Activated naive CD8-positive, alpha-beta T cell (primary cell): ENCODE data around the gene THAP3.
A peak's percentile ranks its signal among the peaks of the same experiment; 100 is the strongest.

Experiments used
- H3K27ac Mint-ChIP-seq: one replicate; pipeline ENCODE4 v1.8.0; 2021; ENCODE audit warnings: mixed read lengths
- H3K27me3 Mint-ChIP-seq: one replicate; pipeline ENCODE4 v1.8.0; 2021; ENCODE audit warnings: mixed read lengths
- H3K36me3 Mint-ChIP-seq: one replicate; pipeline ENCODE4 v1.8.0; 2021; ENCODE audit warnings: mixed read lengths
- H3K4me1 Mint-ChIP-seq: one replicate; pipeline ENCODE4 v1.8.0; 2021; ENCODE audit warnings: low read depth, mixed read lengths
- H3K4me3 Mint-ChIP-seq: one replicate; pipeline ENCODE4 v1.8.0; 2021; ENCODE audit warnings: mild to moderate bottlenecking, mixed read lengths
- H3K9me3 Mint-ChIP-seq: one replicate; pipeline ENCODE4 v1.8.0; 2021; ENCODE audit warnings: low read depth, mixed read lengths

The THAP3 gene

DNA sequence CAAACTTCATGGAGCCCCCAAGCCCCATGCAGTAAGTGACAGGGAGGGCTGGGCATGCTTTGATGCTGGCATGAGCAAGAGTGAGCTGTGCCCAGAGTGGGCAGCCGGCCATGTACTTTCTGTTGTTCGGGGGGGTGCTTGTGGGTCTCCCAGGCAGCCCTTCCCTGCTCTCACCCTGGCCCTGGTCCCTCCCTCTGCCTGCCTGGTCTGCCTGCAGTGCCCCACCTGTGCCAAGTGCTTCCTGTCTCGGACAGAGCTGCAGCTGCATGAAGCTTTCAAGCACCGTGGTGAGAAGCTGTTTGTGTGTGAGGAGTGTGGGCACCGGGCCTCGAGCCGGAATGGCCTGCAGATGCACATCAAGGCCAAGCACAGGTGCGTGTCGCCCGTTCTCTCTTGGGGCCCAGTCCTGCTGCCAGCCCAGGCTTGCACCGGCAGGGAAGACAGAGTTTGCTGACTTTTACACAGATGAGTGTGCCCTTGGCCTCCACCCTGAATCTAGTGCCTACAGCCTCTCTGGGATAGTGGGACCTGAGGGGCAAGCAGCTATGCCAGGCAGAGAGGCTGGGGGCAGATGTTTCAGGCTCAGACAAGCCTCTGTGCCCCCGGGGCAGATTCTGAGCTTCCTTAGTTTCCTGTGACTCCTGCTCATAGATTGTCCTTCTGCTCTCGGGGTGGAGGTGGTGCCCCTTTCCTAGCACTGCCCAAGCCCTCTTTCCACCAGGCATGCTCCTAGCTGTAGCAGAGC lies 37.2 kb upstream of the THAP3 start:
- Mint-ChIP-seq H3K4me1 (peaks cover 36% of the 10 kb centered on the region), H3K27me3 (no peaks in the 10 kb centered on the region), H3K9me3 (no peaks in the 10 kb centered on the region), H3K36me3 (no peaks in the 10 kb centered on the region), H3K27ac (no peak overlapping the region), H3K4me3 (no peak overlapping the region)

GRCh38 chr1:6588128-6588892 lies 36.4 kb upstream of the THAP3 start:
- Mint-ChIP-seq H3K36me3 (no peaks in the 10 kb centered on the region), H3K9me3 (no peaks in the 10 kb centered on the region), H3K27ac (peak overlapping the region; percentile 16), H3K4me3 (no peak overlapping the region), H3K27me3 (no peaks in the 10 kb centered on the region), H3K4me1 (peaks cover 36% of the 10 kb centered on the region)

DNA sequence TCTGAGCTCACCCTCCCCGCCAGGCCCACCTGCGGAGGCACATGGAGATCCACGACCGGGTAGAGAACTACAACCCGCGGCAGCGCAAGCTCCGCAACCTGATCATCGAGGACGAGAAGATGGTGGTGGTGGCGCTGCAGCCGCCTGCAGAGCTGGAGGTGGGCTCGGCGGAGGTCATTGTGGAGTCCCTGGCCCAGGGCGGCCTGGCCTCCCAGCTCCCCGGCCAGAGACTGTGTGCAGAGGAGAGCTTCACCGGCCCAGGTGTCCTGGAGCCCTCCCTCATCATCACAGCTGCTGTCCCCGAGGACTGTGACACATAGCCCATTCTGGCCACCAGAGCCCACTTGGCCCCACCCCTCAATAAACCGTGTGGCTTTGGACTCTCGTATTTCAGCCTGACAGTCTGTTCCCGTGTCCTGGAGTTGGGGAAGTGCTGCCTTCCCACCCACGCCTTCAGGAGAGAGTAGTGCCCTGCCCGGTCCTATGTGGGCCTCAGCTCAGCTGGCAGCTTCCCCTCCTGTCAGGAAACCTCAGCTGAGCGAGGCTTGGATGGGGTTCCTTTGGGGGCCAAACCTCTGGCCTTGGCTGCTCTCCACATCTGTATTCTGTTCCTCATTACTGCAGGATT lies 35.7 kb upstream of the THAP3 start:
- Mint-ChIP-seq H3K4me1 (peaks cover 36% of the 10 kb centered on the region), H3K27me3 (no peaks in the 10 kb centered on the region), H3K9me3 (no peaks in the 10 kb centered on the region), H3K4me3 (no peak overlapping the region), H3K36me3 (peaks cover 2% of the 10 kb centered on the region), H3K27ac (no peak overlapping the region)

DNA sequence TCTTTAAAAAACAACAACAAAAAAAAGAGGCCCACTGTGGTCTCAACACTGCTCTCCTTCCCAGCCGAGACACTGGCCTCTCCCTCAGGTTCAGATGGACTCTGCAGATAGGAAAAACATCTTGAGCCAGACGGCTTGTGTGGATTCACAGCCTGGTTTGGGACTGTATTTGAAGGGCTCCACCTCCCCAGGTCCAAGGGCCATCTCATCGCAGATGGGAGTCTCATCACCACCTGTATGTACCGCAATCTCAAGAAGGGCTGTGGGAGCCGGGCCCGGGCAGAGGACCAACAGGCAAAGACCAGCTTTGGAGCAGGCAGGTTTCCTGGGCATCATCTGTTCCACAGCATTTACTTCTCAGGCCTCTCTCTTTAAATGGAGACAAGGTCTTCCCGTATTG lies 34.6 kb upstream of the THAP3 start:
- Mint-ChIP-seq H3K4me3 (no peak overlapping the region), H3K9me3 (no peaks in the 10 kb centered on the region), H3K27me3 (no peaks in the 10 kb centered on the region), H3K36me3 (peaks cover 3% of the 10 kb centered on the region), H3K27ac (no peak overlapping the region), H3K4me1 (peaks cover 29% of the 10 kb centered on the region)

DNA sequence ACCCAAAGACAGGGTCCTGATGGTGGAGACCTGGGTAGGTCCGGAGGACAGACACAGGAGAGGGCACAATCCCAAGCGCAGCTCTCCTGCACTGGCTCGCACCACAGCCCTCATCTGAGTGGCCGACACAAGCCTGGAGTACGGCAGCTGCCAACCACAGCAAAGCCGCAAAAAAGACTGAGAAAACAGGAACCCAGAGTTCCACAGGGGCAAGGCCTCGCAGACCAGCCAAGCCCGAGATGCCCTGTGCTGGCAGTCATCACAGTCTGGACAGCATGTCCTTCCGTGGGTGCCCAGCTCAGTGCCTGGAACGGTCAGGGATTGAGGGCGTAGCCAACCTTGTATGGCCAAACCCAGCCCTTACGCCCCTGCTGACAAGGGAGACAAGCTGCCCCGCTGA lies 33.4 kb upstream of the THAP3 start:
- no peaks in the 10 kb centered on the region for H3K9me3 Mint-ChIP-seq
- peaks cover 3% of the 10 kb centered on the region for H3K36me3 Mint-ChIP-seq
- H3K4me1 Mint-ChIP-seq: peaks cover 38% of the 10 kb centered on the region

GRCh38 chr1:6591644-6592043 lies 33.0 kb upstream of the THAP3 start:
- no peak overlapping the region for H3K27ac Mint-ChIP-seq
- peak overlapping the region; percentile 20 for H3K4me3 Mint-ChIP-seq
- peaks cover 3% of the 10 kb centered on the region for H3K36me3 Mint-ChIP-seq
- H3K4me1 Mint-ChIP-seq: peaks cover 41% of the 10 kb centered on the region
- H3K9me3 Mint-ChIP-seq: no peaks in the 10 kb centered on the region
- H3K27me3 Mint-ChIP-seq: no peaks in the 10 kb centered on the region

More for the DNA sequence above, 33.4 kb upstream of the THAP3 start:
- Mint-ChIP-seq H3K27me3 (no peaks in the 10 kb centered on the region), H3K27ac (no peak overlapping the region), H3K4me3 (no peak overlapping the region)

DNA sequence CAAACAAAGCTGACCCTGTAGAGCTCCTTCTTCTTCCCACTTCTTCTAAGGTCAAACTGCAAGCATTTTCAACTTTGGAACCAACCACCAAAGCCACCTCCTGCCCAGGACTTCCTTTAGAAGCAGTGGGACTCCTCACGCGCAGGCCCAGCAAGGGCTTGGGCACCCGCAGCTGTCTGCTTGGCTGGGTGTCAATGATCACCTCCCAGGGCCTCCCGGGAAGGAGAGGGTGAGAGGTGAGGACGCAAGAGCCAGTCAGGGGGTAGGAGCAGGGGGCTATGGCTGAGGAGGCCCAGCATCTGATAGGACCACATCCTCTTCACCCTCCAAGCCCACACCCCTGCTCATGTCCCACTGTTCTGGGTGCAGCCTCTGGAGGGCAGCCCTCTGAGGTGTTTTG lies 32.2 kb upstream of the THAP3 start:
- Mint-ChIP-seq H3K36me3 (peaks cover 3% of the 10 kb centered on the region), H3K9me3 (no peaks in the 10 kb centered on the region), H3K4me1 (peaks cover 43% of the 10 kb centered on the region), H3K27me3 (no peaks in the 10 kb centered on the region), H3K27ac (no peak overlapping the region), H3K4me3 (no peak overlapping the region)

- Mint-ChIP-seq H3K36me3 (peaks cover 3% of the 10 kb centered on the region), H3K27me3 (no peaks in the 10 kb centered on the region), H3K9me3 (no peaks in the 10 kb centered on the region), H3K27ac (no peak overlapping the region), H3K4me1 (peaks cover 43% of the 10 kb centered on the region), H3K4me3 (no peak overlapping the region)
These were observed 31.6 kb upstream of the THAP3 start for GRCh38 chr1:6592865-6593593.

GRCh38 chr1:6593810-6594209 lies 30.9 kb upstream of the THAP3 start:
- Mint-ChIP-seq H3K4me1 (peaks cover 47% of the 10 kb centered on the region), H3K4me3 (no peak overlapping the region), H3K36me3 (peaks cover 3% of the 10 kb centered on the region), H3K9me3 (no peaks in the 10 kb centered on the region), H3K27me3 (no peaks in the 10 kb centered on the region), H3K27ac (no peak overlapping the region)

DNA sequence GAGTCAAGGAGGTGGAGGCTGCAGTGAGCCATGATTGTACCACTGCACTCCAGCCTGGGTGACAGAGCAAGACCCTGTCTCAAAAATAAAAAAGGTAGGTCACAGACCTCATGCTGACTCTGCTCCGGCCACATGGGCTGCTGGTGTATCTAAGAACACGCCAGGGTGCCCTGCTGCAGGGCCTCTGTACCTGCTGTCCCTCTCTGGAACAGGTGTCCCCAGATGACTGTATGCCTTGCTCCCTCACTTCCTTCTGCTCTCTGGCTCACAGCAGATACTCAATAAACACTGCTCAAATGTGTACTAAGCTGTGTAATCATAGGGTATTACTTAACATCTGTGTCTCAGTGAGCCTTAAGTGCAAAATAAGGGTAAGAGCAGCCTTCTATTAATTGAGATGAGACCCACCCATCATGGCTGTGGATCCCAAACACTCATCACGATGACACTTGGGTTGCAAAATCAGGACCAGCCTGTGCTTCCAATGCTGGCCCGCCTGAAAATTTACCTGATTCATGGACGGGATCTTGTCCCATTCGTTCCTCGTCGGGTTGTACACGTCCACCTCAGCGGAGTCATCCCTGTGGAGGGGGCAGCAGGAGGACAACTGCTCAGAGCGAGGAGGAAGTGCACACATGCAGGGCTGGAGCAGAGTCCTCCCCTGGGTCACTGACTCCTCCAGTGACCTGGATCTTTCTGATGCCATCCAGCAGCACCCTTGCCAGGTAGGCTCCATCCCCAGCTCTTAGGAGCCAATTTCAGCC lies 29.5 kb upstream of the THAP3 start:
- Mint-ChIP-seq H3K36me3 (peaks cover 5% of the 10 kb centered on the region), H3K4me1 (peaks cover 55% of the 10 kb centered on the region), H3K27ac (no peak overlapping the region), H3K27me3 (no peaks in the 10 kb centered on the region), H3K9me3 (no peaks in the 10 kb centered on the region), H3K4me3 (no peak overlapping the region)

GRCh38 chr1:6596351-6596750 lies 28.3 kb upstream of the THAP3 start:
- H3K4me3 Mint-ChIP-seq: peak overlapping the region; percentile 35
- H3K4me1 Mint-ChIP-seq: peaks cover 49% of the 10 kb centered on the region
- H3K27ac Mint-ChIP-seq: peak overlapping the region; percentile 64
- peaks cover 6% of the 10 kb centered on the region for H3K36me3 Mint-ChIP-seq
- H3K9me3 Mint-ChIP-seq: no peaks in the 10 kb centered on the region
- no peaks in the 10 kb centered on the region for H3K27me3 Mint-ChIP-seq

DNA sequence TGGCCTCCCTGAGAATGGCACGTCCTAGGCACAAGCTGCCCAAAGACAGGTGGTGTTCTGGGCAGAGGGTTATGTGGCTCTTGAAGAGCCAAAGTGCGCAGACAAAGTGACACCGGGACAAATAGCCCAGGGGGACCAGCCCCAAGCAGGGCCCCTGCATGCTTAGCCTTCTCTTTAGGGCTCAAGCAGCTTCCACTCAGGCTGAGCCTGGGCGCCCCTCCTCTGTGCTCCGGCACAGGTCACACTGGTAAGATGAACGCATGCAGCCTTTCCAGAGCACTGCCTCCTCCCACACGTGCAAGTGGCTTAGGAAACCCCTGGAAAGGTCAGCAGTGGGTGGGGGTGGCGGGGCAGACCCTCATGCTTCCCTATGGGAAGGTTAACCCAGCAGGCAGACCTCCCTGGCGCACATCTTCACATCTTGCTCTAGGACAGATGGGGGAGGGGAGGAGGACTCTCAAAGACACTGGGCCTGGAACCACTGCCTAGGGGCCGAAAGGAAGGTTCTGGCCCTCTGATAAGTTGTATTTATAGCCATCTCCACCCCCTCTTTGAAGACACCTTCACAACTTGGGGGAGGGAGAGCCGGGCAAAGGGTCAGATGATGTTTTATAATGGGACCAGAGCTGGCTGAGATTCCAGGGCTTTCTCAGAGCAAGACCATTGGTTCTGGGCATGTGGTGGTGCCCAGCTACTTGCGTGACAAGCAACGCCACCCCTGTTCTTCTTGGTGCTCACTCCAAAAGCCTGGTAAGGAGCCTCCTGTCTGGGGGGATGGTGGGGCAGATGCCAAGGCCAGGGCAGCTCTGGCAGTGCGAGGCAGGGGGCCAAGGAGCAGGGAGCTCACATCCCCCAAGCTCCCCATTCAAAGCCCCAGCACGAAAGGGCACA lies 27.5 kb upstream of the THAP3 start:
- H3K27me3 Mint-ChIP-seq: no peaks in the 10 kb centered on the region
- H3K27ac Mint-ChIP-seq: no peak overlapping the region
- no peaks in the 10 kb centered on the region for H3K9me3 Mint-ChIP-seq
- peaks cover 6% of the 10 kb centered on the region for H3K36me3 Mint-ChIP-seq
- H3K4me1 Mint-ChIP-seq: peaks cover 43% of the 10 kb centered on the region
- peak overlapping the region; percentile 52 for H3K4me3 Mint-ChIP-seq

GRCh38 chr1:6597777-6598131 lies 26.9 kb upstream of the THAP3 start:
- H3K9me3 Mint-ChIP-seq: no peaks in the 10 kb centered on the region
- H3K27ac Mint-ChIP-seq: no peak overlapping the region

More at GRCh38 chr1:6597777-6598131, 26.9 kb upstream of the THAP3 start:
- Mint-ChIP-seq H3K4me3 (peak overlapping the region; percentile 100), H3K4me1 (peaks cover 40% of the 10 kb centered on the region), H3K36me3 (peaks cover 6% of the 10 kb centered on the region), H3K27me3 (no peaks in the 10 kb centered on the region)
